Right lobe of liver (tissue), 6 donors: ENCODE data around the gene MST1. TPM values are rescaled to one million over a fixed set of nuclear protein-coding genes. Genes with fewer than 3 reads are reported as not detected.

Experiments used
- ATAC-seq, 4 donors: fragments of 200-7000 bp; cut with Tn5 transposase; one replicate each; pipeline ENCODE4 v1.9.1; 2020; ENCODE audit warnings: mild to moderate bottlenecking in 4 of 4, moderate library complexity in 4 of 4
- DNase-seq, 3 donors: peaks; one replicate each; pipeline ENCODE4 v3.0.0-alpha.2; 2020
- H3K27ac ChIP-seq, 3 donors: fragments of 200-600 bp; one replicate each; pipeline ENCODE4 v1.8.0; 2022
- H3K27me3 ChIP-seq, 2 donors: fragments of 200-600 bp; one replicate each; pipeline ENCODE4 v1.8.0; 2022
- H3K36me3 ChIP-seq, 4 donors: fragments of 200-600 bp; sonication (generic) in 1 of 4; one replicate each; pipeline versions ENCODE4 v1.5.1 to v1.8.0; 2017 to 2022; ENCODE audit warnings: control low read depth in 1 of 4
- H3K4me1 ChIP-seq, 4 donors: fragments of 200-600 bp; sonication (generic) in 1 of 4; one replicate each; pipeline versions ENCODE4 v1.5.1 to v1.8.0; 2017 to 2022; ENCODE audit warnings: control low read depth in 1 of 4
- H3K4me3 ChIP-seq, 3 donors: fragments of 200-600 bp; one replicate each; pipeline ENCODE4 v1.8.0; 2022
- H3K9me3 ChIP-seq, 4 donors: fragments of 200-600 bp; sonication (generic) in 1 of 4; one replicate each; pipeline versions ENCODE4 v1.5.1 to v1.8.0; 2017 to 2022; ENCODE audit warnings: control low read depth in 1 of 4
- POLR2A ChIP-seq: fragments of 450-650 bp; IDR thresholded peaks from one replicate; pipeline ENCODE4 v1.6.1; 2017; ENCODE audit warnings: antibody characterized with exemption, mild to moderate bottlenecking
- WGBS: methylation state at CpG from one replicate; pipeline ENCODE4 v1.1.6; 2018; ENCODE audit warnings: low coverage, low lambda C conversion rate; ENCODE audit not compliant: insufficient coverage; ENCODE audit errors: missing lambda C conversion rate; 5-methylcytosine and 5-hydroxymethylcytosine counted together
- intact Hi-C, 2 donors: fragments of 100-400 bp; cut with DNase I; formaldehyde crosslinking; loops; one replicate each; pipeline versions ENCODE4 v1.11.2 to v1.14.1; 2022
- total RNA-seq, 6 experiments: library from RNA; depleted of rRNA in 2 of 6; stranded (reverse); fragments of >200 nt in 2 of 6; fragmentation: NEBNext Ultra II Directional in 3 of 6; extraction: Animal tissue kit (Norgen Biotek cat#: 25700) in 3 of 6; gene quantifications; one replicate each; pipeline versions ENCODE4 v1.1.0 to v1.2.4, GENCODE V29; 2016 to 2023
- TF ChIP-seq, protein P1 (sequence below), 4 donors: fragments of 200-600 bp in 3 of 4; fragments of 450-650 bp in 1 of 4; IDR thresholded peaks; one replicate each; pipeline versions ENCODE4 v1.5.1 to v1.8.0; 2016 to 2022; ENCODE audit warnings: antibody characterized with exemption in 4 of 4, mild to moderate bottlenecking in 2 of 4
- donor health status: DM: no; HTN: yes; CAD: no.
- donor health status: DM: no; HTN: no; CAD: no.
- donor health status: DM: no; HTN: no; CAD: no.
- donor health status: DM: no; HTN: yes; CAD: no.
- donor health status: DM: no; HTN: yes; CAD: no.

The MST1 gene
- total RNA-seq, 6 experiments from 2014 or later, result 321 to 695 (median 632) TPM

DNA sequence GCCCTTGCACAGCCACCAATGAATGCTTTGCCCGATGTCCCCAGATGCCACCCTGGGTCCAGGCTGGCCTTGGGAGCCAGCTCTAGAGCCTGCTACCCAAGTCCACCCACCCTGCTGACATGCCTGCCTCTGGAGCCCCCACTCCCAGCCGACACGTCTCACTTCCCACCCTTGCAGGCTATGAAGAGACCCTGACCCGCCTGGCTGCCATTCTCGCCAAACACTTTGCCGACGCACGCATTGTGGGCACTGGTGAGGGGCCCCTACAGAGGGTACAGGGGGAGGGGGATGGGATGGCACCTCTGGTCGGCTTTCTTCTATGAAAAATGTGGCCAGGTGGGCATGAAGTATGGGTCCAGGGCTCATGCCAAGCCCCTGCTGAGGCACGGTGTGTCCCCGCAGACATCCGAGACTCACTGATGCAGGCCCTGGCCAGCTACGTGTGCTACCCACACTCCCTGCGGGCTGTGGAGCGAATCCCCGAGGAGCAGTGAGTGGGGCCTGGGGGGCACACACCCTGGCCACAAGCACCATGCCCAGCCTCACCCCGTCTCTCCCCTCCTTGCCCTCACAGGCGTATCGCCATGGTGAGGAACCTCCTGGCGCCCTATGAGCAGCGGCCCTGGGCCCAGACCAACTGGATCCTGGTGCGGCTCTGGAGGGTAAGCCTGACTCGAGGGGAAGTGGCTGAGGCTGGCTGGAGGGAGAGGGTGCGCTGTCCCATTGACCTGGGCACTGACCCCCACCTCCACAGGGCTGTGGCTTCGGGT, 24.2 kb upstream of the MST1 start:
- Histone ChIP-seq H3K4me3 (no peak overlapping the region), H3K27ac (no peak overlapping the region), H3K27me3 (no peaks in the 10 kb centered on the region), H3K4me1 (no peaks in the 10 kb centered on the region), H3K9me3 (no peaks in the 10 kb centered on the region), H3K36me3 (peaks cover 0 to 22% (median 5%) of the 10 kb centered on the region in 4 donors)
- intact Hi-C loops, result no loop called here
- DNase-seq, result peak in 1 of 3 donors; percentile 38
- TF ChIP-seq, protein P1, sequence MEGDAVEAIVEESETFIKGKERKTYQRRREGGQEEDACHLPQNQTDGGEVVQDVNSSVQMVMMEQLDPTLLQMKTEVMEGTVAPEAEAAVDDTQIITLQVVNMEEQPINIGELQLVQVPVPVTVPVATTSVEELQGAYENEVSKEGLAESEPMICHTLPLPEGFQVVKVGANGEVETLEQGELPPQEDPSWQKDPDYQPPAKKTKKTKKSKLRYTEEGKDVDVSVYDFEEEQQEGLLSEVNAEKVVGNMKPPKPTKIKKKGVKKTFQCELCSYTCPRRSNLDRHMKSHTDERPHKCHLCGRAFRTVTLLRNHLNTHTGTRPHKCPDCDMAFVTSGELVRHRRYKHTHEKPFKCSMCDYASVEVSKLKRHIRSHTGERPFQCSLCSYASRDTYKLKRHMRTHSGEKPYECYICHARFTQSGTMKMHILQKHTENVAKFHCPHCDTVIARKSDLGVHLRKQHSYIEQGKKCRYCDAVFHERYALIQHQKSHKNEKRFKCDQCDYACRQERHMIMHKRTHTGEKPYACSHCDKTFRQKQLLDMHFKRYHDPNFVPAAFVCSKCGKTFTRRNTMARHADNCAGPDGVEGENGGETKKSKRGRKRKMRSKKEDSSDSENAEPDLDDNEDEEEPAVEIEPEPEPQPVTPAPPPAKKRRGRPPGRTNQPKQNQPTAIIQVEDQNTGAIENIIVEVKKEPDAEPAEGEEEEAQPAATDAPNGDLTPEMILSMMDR (IDR thresholded peaks at IDR 0.05), result no peak
- ATAC-seq, result no peak
- 96% methylated on average over 8 of the region's 25 CpGs for WGBS

DNA sequence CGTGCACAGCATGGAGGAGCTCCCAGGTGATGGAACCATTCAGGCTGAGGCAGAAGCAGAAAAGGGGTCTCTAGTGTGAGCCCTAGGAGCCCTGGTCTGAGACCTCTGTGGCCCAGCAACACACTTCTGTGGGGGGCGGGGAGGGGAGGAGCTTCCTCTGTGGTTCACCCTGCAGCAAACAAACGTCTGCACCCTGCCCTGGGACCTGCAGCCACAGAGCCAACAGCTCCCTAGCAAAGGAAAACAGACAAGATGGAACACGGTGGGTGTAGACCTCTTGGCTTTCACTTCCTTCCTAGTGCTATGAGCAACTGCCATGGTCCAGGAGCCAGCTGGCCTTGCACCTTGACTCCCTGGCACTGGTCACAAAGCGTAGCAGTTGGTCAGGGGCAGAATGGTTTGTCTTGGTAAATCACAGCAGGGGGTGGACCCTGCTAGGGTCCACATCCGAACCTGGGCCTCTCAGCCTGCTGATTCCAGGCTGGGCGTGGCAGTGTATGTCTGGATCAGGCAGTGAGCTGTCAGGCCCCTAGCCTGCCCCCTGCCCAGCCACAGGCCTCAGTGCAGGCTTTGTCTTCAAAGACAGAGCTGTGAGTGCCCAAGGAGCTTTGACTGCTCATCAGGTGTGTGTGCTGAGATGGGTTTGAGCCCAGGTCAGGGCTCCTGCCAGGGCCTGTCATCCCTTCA, 23.5 kb upstream of the MST1 start:
- H3K4me1 ChIP-seq, result no peaks in the 10 kb centered on the region
- peaks cover 0 to 25% (median 5%) of the 10 kb centered on the region in 4 donors for H3K36me3 ChIP-seq
- no peaks in the 10 kb centered on the region for H3K9me3 ChIP-seq
- intact Hi-C loops, result no loop called here
- no peak overlapping the region for H3K4me3 ChIP-seq
- H3K27me3 ChIP-seq, result no peaks in the 10 kb centered on the region
- TF ChIP-seq, protein P1 (IDR thresholded peaks at IDR 0.05), result no peak
- TF ChIP-seq POLR2A, result no peak
- no CpG with 5 or more reads among the region's 7 CpGs for WGBS
- H3K27ac ChIP-seq, result no peak overlapping the region
- peak in 1 of 4 donors; percentile 12 for ATAC-seq
- peak in 1 of 3 donors; percentile 39 for DNase-seq

DNA sequence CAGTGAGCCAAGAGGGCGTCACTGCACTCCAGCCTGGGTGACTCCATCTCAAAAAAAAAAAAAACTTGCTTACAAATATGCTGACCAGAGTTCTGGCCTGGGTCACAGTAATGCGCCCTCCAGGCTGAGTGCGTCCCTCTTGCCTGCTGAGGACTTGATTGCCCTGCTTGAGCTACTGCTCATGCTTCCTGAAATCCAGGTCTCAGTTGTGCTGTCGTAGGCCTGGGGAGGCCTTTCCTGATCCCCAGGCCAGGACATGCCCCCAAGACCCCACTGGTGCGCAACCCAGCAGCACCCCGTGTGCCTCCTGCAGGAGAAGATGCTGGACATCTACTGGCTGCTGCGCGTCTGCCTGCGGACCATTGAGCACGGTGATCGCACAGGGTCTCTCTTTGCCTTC, 22.9 kb upstream of the MST1 start:
- DNase-seq, result peak in 1 of 3 donors; percentile 31
- H3K4me3 ChIP-seq, result no peak overlapping the region
- no peak for ATAC-seq
- H3K36me3 ChIP-seq, result peaks cover 0 to 25% (median 5%) of the 10 kb centered on the region in 4 donors
- no peaks in the 10 kb centered on the region for H3K9me3 ChIP-seq
- 91% methylated on average over 5 of the region's 11 CpGs for WGBS
- TF ChIP-seq, protein P1 (IDR thresholded peaks at IDR 0.05), result no peak
- TF ChIP-seq POLR2A, result no peak
- no peaks in the 10 kb centered on the region for H3K4me1 ChIP-seq
- intact Hi-C loops, result no loop called here
- no peak overlapping the region for H3K27ac ChIP-seq
- no peaks in the 10 kb centered on the region for H3K27me3 ChIP-seq

DNA sequence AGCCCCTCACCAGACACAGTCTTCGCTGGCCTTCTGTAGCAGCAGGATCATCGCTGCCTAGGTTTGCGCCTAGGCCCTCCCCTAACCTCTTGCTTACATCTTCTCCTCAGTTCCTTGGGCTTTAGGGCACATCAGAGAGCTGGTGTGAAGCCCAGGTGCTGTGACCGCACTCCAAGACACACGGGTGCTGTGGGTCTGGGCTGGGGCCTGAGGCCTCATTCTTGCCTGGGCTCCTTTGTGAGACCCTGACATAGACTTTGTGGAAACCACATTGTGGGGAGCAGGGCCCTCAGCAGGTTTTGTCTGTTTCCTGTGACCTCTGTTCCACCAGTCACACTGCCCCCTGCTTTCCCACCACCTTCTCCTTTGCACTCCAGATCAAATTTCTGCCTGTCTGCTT, 22.2 kb upstream of the MST1 start:
- TF ChIP-seq, protein P1 (IDR thresholded peaks at IDR 0.05), result no peak
- TF ChIP-seq POLR2A, result no peak
- Histone ChIP-seq H3K4me3 (no peak overlapping the region), H3K9me3 (no peaks in the 10 kb centered on the region), H3K27me3 (no peaks in the 10 kb centered on the region), H3K27ac (no peak overlapping the region), H3K4me1 (no peaks in the 10 kb centered on the region), H3K36me3 (peaks cover 0 to 26% (median 7%) of the 10 kb centered on the region in 4 donors)
- DNase-seq (no peak), ATAC-seq (no peak)
- intact Hi-C loops, result no loop called here
- 91% methylated on average over 3 of the region's 5 CpGs for WGBS
